GM18861 (cell line): ENCODE measurements around the gene EIF5.

ENCODE experiments used
- ATAC-seq: cut with Tn5 transposase; IDR thresholded peaks from one replicate; pipeline ENCODE4 v1.9.1; 2021; ENCODE audit not compliant: unreplicated experiment

EIF5 gene

GRCh38 chr14:103392106-103392505 is 58.1 kb downstream of the EIF5 start:
- ATAC-seq: no peak

GRCh38 chr14:103392572-103392971 is 58.5 kb downstream of the EIF5 start:
- ATAC-seq: no peak

- ATAC-seq: no peak
Observed at GRCh38 chr14:103393070-103393469, 59.0 kb downstream of the EIF5 start.

- no peak for ATAC-seq
Observed at GRCh38 chr14:103393676-103394626, 59.9 kb downstream of the EIF5 start.
